CD4-positive, alpha-beta T cell treated with Interleukin-17A for 4 hours (primary cell): Measurements from ENCODE around the gene COX4I2.
A peak's percentile ranks its signal among the peaks of the same experiment; 100 is the strongest.
"Not testable (repeated sequence)": the region's sequence is repeated elsewhere in the genome, so short reads cannot be mapped to it uniquely, and the experiment has no call there.

Source experiments
- DNase-seq: peaks from one replicate; pipeline ENCODE4 v3.0.0-alpha.2; 2020; ENCODE audit warnings: mixed read lengths

Gene COX4I2

DNA sequence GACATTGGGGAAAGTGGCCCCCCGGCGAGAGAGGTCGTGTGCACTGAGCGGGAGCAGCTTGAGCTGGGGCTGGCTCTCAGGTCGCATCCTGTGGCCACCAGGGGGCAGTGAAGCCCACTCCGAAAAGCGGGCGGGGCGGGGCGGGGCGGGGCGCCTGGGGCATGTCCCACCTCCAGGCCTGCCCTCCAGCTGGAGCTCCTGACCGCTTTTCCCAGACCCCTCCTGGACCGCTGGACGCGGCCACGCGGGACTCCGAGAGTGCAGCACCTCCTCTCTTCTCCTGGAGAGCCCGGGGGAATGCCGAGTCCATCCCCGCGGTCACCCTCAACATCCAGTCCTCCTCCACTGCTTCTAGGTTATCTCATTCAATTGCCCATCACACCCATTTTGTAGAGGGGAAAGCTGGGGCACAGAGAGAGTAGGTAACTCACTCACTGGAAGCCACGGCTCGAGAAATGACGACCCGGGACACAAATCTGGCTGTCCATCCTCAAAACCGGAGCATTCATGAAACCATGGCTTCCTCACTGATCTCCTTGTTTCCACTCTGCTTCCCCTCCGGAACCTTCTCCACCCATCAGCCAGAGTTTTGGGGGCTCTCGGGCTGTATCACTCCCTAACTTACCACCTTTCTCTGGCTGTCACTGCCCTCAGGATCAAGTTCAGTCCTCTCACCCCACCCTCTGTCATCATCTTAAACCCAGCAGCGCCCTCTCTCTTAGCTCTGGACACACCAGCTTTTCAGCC lies 24.1 kb downstream of the COX4I2 start:
- DNase-seq: peak; percentile 91

DNA sequence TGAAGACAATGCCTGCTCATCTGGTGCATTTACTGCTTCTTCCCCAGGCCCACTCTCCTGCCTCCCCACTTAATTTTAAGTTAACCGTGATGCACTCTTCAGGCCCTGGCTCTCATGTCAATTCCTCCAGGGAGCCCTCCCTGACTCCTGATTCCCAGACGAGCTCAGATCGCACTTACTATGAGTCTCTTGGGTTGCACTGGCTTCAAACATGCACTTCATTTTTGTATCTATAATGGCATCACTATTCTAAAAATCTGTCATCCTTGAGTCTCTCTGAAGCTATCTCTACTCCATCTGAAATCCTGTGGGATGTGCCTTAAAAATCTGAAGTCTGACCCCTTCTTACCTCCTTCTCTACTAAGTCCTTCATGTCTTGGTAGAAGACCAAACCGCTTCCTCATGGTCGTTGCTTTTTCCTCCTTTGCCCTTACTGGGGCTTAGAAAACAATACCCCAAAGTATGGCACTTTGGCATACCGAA lies 24.7 kb downstream of the COX4I2 start:
- no peak for DNase-seq

DNA sequence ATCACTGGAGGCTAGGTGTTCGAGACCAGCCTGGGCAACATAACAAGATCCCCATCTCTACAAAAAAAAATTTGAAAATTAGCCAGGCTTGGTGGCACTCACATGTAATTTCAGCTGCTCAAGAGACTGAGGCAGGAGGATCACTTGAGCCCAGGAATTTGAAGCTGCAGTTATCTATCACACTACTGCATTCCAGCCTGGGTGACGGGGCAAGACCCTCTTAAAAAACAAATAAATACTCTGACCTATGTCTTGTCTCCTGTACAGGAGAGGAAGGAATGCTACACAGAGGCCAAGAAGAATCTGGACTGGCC lies 25.8 kb downstream of the COX4I2 start:
- no peak for DNase-seq

DNA sequence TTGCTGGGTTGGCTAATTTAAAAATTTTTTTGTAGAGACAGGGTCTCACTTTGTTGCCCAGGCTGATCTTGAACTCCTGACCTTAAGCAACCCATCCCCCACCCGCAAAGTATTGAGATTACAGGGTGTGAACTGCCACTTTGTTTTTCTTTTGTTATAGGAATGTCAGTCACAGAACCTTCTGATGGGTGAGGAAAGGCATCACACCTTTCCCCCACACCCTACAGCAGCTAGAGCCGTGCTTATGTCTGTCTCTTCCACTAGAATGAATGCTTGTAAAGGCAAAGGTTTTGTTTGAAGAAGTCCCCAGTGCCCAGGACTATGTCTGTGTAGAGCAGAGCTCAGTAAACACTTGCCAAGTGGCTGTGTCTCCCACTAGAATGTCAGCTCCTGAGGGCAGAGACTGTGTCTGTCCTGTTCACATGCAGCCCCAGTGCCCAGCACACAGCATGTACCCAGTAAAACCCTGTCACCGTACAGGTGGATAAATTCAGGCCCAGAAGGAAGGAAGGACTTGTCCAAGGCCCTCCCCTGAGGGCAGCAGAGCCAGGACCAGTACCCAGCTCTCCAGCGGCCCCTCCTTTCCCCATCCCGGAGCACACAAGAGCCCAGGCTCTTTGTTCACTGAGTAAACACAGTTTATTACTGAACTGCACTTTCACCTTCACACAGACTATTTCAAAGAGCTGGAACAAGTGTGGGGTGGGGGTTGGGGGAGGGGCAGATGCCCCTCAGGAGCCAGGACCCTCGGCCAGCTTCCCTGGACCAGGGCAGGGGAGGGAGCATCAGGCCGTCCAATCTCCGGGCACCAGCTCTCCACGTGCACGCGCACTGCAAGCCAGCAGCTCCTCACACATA lies 26.4 kb downstream of the COX4I2 start:
- no peak for DNase-seq

DNA sequence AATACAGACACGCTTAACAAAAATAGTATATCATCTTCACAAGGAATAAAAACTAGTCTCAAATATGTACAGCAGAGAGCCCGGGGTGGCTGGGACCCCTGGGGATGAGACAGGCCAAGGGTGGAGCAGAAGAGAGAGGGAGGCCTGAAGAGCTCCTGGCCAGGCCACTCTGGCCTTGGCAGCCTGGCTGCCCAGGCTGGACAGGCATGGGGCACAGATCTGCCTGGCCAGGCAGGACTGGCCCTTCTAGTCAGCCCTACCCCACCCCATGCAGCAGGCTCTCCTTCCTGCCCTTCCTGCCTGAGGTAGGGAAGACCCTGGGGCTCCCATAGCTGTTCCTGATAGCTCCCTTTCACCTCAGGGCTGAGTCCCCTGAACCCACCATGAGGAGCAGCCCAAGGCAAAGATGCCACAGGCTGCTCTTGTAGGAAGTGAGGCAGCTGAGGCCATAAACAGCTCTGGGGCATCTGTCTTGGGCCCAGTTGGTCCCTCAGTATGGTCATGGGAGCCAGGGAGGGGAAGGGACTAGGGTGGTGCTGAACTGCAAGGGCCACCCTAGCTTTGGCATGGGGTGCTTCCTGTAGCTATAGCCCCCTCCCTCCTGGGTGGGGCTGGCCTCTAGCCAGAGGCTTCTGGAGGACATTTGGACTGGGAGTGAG lies 27.1 kb downstream of the COX4I2 start:
- no peak for DNase-seq

DNA sequence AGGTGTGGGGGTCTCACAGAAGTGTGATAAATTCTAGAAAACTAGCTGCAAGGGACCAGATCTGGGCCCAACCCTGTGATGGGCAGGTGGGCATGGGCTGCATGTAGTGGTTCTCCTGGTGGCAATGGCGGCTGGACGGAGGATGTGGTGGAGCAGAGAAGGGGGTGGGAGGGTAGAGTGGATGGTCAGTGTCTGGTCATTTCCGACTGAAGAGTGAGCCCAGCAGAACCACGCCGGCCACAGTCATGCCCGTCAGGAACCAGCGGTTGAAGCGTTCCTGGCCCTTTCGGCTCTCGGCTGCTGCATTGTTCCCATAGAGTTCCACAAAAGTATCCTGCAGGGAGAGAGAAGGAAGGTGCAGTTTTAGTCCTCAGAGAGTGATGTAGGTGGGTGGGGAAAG lies 28.0 kb downstream of the COX4I2 start:
- DNase-seq: no peak

DNA sequence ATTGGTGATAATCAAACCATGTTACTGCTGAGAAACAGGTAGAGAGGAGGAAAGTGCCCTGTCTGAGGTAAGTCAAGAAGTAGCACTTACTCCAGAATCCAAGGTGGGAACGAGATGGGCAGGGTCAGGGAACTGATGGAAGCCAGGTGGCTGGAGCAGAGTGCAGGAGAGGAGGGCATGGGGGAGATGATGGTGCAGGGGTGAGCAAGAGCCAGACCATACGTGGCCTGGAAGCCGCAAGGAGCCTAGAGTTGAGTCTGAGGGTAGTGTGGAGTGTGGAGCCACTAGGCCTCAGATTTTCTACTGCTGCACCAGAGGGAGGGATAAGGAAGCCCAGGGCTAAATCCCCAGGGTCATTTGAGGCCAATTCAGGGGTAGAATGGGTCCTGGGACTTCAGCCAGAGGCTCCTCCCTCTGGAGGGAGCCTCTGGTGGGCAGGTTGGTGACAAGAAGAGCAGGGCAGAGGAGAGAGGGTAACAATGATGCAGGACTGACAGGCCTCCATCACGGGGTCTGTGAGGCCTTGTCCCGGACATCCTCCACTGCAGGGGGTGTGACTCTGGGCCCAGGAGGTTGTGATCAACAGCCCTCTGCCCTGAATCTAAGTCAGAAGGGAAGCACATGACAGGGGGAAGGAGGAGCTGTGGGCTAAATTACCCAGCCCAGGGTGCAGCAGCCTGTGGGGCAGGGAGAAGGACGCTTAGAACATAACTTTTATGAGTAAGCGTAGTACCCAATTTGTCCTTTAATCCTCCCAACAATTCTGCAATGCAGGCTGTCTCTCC lies 28.7 kb downstream of the COX4I2 start:
- DNase-seq: peak; percentile 26

DNA sequence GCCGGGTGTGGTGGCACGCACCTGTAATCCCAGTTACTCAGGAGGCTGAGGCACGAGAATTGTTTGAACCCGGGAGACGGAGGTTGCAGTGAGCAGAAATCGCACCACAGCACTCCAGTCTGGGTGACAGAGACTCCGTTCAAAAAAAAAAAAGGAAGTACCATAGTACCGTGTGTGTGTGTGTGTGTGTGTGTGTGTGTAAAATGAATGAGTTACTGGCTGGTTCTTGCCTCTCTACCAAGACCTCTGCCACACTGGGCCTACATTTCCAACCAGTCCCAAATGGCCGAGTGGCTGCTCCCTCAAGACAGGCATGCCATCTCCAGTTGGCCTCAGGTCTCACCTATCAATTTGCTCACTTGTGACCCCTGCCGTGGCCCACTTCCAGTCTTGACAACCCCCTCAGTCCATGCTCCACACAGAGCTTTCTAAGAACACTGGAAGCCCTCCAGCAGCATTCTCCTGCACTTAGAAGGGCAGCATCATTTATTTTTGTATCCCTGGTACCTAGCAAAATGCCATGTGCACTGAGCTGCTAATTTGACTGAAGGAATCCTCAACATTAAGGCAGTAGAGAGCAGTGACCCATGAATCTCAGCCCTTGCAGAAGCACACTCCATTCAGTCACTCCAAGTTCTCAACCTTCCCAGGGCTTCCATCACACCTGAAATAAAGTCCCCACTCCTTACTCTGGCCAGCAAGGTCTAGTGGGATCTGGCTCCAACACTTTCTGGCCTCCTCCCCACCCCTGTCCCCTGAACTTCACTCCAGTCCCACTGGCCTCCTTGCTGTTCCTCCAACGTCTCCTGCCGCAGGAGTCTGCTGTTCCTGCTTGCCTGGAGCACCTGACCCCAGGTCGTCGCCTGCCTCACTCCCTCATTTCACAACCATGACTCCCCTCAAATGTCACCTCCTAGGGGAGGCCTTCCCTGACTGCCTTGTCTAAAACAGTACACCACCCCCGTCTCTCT lies 29.9 kb downstream of the COX4I2 start:
- no peak for DNase-seq

DNA sequence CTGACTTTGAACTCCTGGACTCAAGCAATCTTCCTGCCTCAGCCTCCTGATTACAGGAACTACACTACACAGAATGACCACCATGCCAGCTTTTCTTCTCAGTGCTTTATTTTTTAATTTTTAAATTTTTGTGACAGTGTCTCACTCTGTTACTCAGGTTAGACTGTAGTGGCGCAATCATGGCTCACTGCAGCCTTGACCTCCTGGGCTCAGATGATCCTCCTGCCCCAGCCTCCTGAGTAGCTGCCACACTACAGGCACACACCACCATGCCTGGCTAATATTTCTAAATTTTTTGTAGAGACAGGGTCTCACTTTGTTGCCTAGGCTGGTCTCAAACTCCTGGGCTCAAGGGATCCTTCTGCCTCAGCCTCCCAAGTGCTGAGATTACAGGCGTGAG lies 31.2 kb downstream of the COX4I2 start:
- DNase-seq: not testable (repeated sequence)

DNA sequence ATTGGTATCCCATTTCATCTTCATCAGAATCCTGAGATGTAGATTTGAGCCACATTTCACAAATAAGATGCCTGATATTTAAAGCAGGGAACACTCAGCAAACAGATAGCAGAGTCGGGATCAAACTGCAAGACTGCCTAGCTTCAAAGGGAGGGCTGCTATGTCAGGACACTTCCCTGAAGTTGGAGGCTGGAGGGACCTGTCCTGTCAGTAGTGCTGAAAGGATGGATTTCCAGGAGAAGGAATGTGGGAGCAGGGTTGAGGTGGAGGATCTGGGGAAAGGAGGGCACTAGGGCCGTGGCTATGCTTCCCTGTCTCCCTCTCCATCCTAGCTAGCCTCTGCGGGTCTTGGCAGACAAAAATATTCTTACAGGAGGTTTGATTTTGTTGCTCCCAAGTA lies 32.2 kb downstream of the COX4I2 start:
- no peak for DNase-seq

DNA sequence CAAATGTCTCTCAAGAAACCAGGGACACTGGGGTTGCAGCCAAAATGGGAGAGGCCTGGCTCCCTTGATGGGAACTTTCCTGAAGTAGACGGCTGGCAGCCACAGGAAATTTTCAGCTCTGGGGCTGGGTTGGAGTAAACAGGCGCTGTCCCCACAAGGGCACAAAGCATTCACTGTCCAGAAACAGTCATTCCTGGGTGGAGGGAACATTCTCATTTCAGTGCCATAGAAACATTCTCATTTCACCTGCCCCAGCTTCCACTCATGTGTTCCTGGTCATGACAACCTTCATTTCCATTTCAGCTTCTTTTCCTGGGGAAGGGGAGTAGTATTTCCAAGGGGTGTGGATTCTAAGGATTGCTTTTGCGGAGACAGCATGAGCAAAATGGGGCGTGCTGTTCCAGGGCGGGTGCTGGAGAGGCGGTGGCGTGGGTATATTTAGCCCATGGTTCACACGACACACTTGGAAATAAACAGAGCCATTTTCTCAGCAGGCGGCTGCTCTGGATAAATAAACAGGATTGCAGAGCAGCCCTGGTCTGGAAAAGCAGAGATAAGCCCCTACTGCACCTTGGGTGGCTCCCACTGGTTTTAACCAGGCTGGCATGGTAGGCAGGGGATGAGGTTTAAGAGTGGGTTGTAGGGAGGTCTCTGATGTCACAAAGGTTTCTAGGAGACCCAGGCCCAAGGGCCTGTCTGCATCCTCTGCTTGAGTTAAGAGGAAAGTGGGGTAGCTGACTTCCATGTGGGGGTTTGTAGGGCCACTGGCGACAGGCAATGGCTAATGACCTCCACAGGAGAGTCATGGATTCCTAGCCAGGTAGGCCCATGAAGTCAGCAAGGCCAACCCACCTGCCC lies 32.9 kb downstream of the COX4I2 start:
- DNase-seq: no peak

DNA sequence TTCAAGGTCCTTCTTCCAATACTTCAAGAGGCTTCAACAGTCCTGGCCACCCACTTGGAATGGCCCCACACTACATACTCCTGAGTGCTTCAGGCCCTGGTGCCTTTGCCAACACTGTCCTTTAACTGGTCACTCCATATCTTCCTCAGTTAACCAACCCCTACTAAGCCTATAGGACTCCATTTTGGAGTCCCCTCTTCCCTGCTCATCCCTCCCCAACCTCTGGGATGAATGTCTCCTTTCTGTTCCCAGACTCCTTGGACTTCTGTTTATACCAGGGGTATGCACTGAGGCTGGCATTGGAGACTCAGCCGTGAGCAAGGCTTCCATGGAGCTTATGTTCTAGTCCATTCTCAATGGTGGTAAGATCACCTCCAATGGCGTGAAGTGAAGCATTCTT lies 33.6 kb downstream of the COX4I2 start:
- DNase-seq: no peak

DNA sequence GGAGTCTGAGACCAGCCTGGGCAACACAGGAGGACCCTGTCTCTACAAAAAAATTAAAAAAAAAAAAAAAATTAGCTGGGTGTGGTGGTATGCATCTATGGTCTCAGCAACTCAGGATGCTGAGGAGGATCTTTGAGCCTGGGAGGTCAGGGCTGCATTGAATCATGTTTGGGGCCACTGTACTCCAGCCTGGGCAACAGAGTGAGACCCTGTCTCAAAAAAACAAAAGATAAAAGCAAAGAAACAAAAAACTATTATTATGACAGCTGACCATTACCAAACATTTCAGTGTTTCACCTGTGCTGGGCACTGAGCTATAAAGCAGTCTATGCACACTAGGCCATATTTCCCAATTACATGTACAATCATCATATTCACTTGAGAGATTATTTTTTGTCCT lies 35.7 kb downstream of the COX4I2 start:
- no peak for DNase-seq

DNA sequence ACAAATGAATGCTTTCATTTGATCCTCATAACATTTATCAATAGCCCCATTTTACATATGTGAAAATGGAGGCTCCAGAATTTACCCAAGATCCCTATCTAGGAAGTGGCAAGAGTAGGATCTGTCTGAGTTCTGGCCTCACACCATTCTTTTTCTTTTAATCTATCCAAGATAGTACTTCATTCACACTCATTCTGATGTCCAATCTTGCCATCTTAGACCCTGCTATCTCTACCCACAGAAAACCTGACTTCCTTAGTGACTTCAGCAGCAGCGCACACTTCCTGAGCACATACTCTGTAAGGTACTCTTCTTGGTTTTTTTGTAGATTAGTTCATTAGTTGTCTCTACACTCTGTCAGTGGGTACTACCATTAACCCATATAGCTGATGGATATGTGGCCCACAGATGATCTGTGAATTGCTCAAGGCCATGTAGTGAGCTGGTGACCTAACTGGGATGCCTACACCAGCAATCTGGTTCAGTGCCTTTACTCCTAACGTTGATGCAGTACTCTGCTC lies 36.3 kb downstream of the COX4I2 start:
- DNase-seq: peak; percentile 16

DNA sequence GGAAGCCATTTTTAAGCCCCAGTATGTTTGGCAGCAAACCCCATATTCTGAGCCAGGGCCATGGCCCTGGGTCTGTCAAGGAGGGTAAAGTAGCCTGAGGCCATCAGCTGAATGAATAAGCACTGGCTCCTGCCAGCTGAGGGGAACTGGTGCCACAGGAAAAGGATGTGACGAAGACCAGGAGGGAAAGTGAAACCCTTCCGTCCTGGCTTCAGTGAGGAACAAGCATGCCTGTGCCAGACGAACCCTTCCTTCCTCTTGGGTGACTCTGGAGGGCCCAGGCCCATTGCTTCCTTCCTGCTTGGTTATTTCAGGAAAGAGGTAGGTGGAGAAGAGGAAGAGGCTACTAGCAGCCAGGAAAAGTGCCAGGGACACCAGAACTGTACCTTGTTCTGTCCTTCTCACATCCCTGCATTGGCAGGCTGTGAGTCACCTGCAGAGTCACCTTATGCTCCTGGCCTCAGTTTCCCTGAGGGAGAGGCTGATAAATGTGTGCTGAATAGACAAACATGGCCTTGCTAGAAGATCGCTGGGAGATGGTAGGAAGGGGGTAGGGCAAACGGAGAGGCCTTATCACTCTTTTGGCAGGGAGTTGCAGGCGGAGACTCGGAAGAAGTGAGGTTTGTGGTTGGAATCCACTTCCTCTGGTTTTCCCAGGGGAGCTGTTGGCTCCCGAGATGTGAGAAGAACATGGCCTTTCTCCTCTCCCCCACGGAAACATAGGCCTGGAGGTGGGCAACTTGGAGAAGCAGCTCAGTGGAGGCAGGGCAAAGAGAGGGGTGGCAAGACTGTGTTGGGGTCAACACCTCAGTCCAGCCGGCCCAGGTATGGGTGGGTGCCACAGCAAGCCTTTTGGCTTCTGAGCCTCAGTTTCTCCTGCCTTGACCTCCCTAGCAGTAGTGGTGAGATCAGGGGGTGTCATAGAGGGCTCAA lies 37.4 kb downstream of the COX4I2 start:
- DNase-seq: peak; percentile 69

DNA sequence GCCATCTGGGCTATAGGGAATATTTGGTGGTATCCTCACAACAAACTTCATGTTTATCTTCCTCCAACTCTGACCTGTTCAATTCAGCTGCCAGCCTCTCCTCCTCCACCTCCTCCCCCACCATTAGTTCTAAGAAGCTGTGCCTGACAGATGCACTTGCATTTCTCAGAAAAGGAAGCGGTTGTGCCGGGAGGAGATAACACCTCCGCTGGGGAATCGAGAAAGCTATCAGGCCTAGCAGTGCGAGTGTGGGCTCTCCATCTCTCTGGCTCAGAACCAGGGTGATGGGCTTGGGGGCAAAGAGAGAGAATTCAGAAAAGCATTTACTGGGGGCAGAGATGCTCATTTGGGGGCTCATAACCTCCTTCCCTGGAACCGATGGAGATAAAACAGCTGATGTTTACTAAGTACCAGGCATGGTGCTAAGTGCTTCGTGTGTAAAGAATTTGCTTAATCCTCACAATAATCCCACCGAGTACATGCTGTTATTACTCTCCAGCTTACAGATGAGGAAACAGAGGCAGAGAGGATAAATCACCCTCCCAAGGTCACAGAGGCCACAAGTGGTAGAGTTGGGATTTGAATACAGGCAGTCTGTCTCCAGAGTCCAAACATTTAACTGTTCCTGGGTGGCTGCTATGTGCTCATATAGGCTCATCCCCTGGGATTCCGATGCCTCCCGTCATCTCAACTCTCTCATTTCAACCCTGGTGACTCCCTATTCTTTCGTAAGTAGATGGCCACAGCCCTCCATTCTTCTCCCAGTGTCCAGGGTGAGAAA lies 38.3 kb downstream of the COX4I2 start:
- peak; percentile 59 for DNase-seq

DNA sequence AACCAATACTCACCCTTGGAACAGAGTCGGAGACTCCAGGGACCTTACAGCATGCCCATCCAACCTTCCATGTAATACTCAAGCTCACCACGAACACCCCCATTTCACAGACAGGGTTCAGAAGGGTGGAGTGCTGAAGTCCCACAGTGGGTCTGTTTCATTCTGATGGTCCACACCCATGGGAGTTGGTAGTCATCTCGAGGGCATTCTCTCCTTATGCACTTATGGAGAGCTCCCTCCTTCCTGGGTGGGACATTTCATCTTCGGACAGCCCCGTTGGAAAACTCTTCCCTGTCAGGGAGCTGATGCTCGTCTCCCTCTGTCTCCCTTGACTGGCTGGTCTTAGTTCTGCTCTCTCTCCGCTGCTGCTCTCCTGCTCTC lies 38.9 kb downstream of the COX4I2 start:
- no peak for DNase-seq

DNA sequence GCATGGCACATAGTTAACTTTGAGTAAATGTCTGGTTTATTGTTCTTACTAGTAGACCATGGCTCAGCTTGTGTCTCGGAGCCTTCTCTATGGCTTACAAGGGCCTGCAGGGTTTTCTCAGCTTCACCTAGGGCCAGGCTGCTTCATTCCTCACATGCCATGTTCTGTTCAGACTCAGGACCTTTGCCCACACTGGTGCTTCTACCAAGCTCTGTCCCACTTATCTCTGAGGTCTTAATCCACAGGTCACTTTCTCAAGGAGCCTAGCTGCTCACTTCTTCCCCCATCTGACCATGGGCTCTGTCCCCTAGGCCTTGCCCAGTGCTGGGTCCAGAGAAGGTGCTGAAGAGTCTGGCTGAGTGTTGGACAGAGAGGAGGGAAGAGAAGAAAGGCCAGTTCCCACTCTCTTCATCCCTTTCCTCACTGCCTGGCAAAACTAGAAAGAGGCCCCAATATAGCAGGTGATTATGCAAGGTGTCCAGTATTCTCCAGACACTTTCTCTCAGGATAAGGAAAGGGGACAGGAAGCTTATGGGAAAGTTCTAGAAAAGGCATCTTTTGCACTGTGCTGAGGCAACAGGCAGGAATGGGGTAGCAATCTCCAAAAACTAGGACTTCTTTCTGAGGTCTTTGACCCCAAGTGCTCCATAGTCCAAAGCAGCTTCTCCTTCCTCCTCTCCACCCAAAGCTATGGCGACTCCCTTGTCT lies 40.0 kb downstream of the COX4I2 start:
- no peak for DNase-seq
